HEK293T (cell line): Measurements from ENCODE around the gene SPTBN5.

Source experiments
- ARNT ChIP-seq: fragments of 450-650 bp; IDR thresholded peaks from 2 replicates; pipeline ENCODE4 v1.6.1; 2017; ENCODE audit warnings: mild to moderate bottlenecking
- BHLHE40 ChIP-seq: fragments of 450-650 bp; IDR thresholded peaks from 2 replicates; pipeline ENCODE4 v1.6.1; 2016; ENCODE audit warnings: mild to moderate bottlenecking, moderate library complexity, borderline replicate concordance
- CTBP1 ChIP-seq: fragments of 450-650 bp; IDR thresholded peaks from 2 replicates; pipeline ENCODE4 v1.6.1; 2016; ENCODE audit warnings: borderline replicate concordance
- ELF4 ChIP-seq: fragments of 450-650 bp; IDR thresholded peaks from 2 replicates; pipeline ENCODE4 v1.6.1; 2017; ENCODE audit warnings: antibody characterized with exemption
- FOXA1 ChIP-seq: fragments of 450-650 bp; IDR thresholded peaks from 2 replicates; pipeline ENCODE4 v1.6.1; 2016; ENCODE audit warnings: mild to moderate bottlenecking
- FOXK2 ChIP-seq: fragments of 450-650 bp; IDR thresholded peaks from 2 replicates; pipeline ENCODE4 v1.6.1; 2016; ENCODE audit warnings: mild to moderate bottlenecking
- NFRKB ChIP-seq: fragments of 450-650 bp; IDR thresholded peaks from 2 replicates; pipeline ENCODE4 v1.6.1; 2016; ENCODE audit warnings: mild to moderate bottlenecking, moderate library complexity
- SP1 ChIP-seq: fragments of 450-650 bp; IDR thresholded peaks from 2 replicates; pipeline ENCODE4 v1.6.1; 2017
- SUZ12 ChIP-seq: fragments of 450-650 bp; IDR thresholded peaks from 2 replicates; pipeline ENCODE4 v1.6.1; 2016; ENCODE audit warnings: mild to moderate bottlenecking
- TARDBP ChIP-seq: fragments of 450-650 bp; IDR thresholded peaks from 2 replicates; pipeline ENCODE4 v1.6.1; 2016
- ZNF384 ChIP-seq: fragments of 450-650 bp; IDR thresholded peaks from 2 replicates; pipeline ENCODE4 v1.6.1; 2016
- TF ChIP-seq, protein P1 (sequence below): fragments of 450-650 bp; IDR thresholded peaks from 2 replicates; pipeline ENCODE4 v1.6.1; 2016

DNA sequence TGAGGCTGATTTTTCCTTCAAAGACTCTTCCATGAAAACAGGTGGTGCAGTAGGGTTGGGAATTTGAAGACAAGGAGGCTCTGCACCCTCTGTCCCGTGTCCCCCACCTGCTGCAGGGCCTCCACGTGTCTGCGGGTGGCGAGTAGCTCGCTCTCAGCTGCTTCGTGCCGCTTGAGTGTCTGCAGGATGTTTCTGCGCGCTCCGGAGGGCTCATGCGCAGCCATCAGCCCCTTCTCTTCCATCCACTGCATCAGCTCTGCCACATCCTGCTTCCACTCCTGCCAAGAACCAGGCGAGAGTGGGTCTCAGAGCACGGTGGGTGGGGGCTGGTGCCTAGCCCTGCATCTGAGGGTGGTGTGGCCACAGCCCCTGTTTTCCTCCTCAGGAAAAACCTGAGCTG lies 17.8 kb downstream of the SPTBN5 start:
- TF ChIP-seq ARNT, result no peak
- TF ChIP-seq SUZ12, result no peak
- TF ChIP-seq, protein P1, sequence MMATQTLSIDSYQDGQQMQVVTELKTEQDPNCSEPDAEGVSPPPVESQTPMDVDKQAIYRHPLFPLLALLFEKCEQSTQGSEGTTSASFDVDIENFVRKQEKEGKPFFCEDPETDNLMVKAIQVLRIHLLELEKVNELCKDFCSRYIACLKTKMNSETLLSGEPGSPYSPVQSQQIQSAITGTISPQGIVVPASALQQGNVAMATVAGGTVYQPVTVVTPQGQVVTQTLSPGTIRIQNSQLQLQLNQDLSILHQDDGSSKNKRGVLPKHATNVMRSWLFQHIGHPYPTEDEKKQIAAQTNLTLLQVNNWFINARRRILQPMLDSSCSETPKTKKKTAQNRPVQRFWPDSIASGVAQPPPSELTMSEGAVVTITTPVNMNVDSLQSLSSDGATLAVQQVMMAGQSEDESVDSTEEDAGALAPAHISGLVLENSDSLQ, result no peak
- TF ChIP-seq SP1, result no peak
- no peak for TF ChIP-seq FOXK2
- no peak for TF ChIP-seq BHLHE40
- TF ChIP-seq ELF4, result no peak
- no peak for TF ChIP-seq TARDBP
- TF ChIP-seq NFRKB, result no peak
- no peak for TF ChIP-seq CTBP1
- no peak for TF ChIP-seq FOXA1
- no peak for TF ChIP-seq ZNF384
